NCI-H1694 (cell line): ENCODE data around the gene SETD3.
A peak's percentile ranks its signal among the peaks of the same experiment; 100 is the strongest.

ENCODE experiments used
- DNase-seq: peaks from one replicate; lab custom pipeline; 2025; lab: John Stamatoyannopoulos, UW

Gene SETD3

DNA sequence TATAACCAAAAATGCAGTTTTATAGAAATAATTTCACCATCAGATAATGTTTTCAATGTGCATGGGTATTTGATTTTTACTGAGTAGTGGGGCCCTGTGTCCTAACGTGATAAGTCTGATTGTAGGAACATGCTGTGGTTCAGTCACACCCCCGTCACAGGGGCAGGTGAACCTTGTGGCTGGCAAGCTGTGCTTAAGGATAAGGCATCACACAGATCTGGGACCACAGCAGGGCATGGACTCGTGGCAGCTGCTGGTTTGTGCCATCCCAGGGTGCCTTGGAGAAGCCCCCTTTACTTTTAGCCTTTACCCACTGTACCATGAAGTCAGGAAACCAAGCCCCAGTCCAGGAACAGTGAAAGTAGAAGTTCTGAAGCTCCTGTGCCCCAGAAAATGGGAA is 17.2 kb upstream of the SETD3 start:
- DNase-seq = no peak

- DNase-seq = no peak
Observed at GRCh38 chr14:99497341-99497740, 16.7 kb upstream of the SETD3 start.

GRCh38 chr14:99484106-99484505 is 3.4 kb upstream of the SETD3 start:
- no peak for DNase-seq

DNA sequence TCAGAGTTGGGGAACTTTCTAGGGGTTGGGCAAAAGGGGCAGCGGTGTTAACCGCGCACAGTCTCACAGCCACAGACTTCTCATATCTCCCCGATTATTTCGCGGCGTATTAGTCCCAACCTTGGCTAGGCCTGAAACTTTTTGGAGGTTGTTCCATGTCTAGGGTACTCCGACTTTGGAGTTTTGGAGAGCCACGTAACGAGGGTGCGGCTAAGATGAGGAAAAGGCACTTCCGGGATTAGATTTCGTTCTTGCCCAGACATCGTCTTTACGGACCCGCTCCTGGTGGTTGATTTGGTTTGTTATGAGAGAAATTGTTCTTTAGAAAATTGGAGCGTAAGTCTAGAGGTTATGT is 1.1 kb upstream of the SETD3 start:
- DNase-seq = peak; percentile 18

DNA sequence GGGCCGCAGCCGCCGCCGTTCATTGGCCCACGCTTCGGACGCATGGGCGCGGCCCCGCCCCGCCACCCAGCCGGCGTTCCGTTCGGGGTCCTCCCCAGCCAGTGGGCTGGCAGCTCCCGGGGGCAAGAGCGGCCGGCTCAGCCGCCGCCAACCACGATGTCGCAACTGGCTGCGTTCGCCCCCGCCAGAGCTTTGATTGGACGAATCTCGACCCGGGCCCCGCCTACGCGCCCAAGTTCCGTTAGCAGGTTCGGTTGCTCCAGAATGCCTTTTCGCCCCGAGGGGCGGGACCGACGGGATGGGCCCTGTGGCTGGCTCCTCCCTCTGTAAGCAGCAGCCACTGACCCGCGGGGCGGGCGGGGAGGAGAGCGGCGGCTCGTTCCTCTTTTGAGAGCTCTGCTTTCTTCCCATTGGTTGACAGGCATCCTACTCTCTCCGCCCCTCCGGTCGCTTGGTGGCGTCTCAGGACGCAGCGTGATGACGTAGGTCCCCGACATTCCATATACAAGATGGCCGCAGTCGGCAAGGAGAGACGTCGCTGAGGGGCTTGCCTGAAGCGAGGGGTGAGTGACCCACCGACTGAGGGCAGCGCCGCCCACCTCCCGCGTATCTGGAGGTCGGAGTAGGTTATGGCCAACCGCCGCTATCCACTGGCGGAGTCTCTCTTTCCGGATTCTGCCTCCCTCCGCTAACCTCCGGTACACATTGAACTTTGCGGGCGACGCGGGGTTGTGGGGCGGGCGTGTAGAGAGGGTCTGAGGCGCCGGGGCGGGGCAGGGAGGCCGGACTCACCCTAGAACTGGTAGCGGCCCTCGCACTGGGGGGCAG is 472 bp upstream of the SETD3 start, which contains the start of gene CCNK:
CCNK (plus strand) TSS at position 493 of the 828 bp plus-strand sequence. CDS start 11,269 bp downstream, outside the sequence.
- peak; percentile 100 for DNase-seq

- no peak for DNase-seq
Observed at GRCh38 chr14:99479160-99479905, 1.3 kb downstream of the SETD3 start.

DNA sequence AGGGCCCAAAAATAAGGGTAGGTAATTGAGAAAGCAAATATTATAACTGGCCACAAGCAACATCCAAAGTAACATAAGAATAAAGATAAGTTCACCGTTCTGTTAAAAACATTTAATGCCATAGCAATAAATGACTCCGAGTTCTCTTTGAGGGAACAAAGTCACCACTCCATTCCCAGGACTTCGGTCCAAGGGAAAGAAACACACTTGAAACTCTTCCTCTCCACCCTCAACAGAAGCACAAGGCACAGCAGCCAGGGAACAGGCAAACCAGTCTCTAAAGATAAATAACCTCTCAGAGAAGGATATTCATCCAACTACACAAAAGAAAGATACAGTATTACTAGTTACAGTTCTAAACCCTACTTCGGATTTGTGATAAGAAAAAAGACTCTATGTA is 2.5 kb downstream of the SETD3 start:
- no peak for DNase-seq

DNA sequence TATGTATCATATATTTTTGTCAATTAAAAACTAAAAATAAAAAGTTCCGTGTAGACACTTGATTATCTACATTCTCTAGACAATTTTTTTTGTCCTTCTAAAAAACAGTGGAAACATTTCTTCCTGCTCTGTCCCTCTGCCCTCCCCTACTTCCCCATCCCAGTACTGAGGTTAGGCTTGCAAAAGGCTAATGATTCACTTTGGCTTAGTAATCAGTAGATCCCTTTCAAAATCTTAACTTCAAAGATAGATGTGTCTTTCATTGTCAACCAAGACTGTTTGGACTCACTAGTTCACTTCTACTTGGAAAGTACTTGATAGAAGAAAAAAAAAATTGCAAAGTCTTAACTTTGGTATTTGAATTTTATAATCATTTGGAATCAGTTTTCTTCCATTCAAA is 3.8 kb downstream of the SETD3 start:
- DNase-seq = no peak

- no peak for DNase-seq
Observed at GRCh38 chr14:99475660-99476059, 5.0 kb downstream of the SETD3 start.

GRCh38 chr14:99475179-99475578 is 5.5 kb downstream of the SETD3 start:
- no peak for DNase-seq

DNA sequence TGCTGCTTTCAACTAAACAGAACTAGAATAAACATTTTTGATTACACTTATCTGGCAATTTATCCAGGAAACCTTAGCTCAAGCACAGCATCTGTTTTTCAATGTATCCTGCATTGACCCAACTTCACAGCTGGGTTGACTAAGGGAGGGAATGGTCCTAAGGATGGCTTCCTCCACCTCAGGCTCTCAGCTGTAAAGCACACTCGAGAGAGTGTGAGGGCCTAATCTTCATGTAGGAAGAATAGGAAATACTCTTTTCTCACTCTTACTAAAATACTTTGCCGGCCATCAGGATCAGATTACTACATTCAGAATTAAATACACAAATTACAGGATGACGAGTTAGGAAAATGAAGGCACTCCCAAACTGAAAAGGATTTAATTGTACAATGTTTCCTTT is 7.2 kb downstream of the SETD3 start:
- DNase-seq = no peak

DNA sequence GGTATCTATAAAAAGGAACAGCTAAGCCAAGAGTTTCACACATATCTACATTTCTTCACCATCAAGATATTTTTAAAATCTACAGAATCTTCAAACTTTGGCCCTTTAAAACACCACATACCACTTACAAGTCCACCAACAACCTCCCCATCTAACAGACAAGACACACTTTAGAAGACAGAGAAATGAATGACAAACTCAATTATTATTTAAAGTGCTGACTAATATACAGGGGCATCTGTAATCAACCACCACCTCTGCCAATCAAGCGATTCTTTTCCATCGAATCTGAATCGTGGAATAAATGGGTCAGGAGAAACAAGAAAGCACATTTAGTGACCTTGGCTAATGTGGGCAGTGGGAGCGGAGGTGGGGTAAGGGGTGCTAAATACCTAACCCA is 7.7 kb downstream of the SETD3 start:
- no peak for DNase-seq

GRCh38 chr14:99471731-99472130 is 8.9 kb downstream of the SETD3 start:
- DNase-seq = no peak

DNA sequence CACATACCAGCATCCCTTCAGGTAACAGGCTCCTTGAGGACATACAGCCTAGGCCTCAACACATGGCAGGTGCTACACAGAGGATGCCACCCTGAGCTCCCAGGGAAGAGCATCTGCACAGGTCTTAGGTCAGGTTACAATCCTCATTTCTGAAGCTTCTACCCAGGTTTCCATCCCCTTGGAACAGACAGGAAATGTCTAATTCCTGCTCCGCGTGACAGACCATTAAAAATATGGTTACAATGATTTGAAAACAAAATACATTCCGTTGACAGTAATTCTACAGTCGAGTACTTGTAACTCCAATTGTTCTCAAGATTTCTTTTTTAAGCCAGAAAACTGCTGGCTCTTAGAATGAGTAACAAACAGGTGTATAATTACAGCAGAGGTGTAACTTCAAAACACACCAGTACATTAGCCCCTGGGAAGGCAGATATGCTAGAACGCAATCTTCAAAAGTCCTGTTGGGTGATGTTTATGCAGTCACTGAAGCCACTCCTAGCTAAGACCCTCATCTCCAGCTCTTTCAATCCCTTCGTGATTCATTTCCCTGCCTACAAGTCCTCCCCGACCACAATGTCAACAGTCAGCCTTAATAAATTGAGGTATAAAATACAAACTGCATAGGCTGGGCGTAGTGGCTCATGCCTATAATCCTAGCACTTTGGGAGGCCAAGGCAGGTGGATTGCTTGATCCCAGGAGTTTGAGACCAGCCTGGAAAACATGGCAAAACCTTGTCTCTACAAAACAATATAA is 11.6 kb downstream of the SETD3 start:
- DNase-seq = no peak

GRCh38 chr14:99468081-99468480 is 12.6 kb downstream of the SETD3 start:
- DNase-seq = no peak

GRCh38 chr14:99467336-99468078 is 13.2 kb downstream of the SETD3 start:
- DNase-seq = no peak

GRCh38 chr14:99466758-99467157 is 13.9 kb downstream of the SETD3 start:
- no peak for DNase-seq

DNA sequence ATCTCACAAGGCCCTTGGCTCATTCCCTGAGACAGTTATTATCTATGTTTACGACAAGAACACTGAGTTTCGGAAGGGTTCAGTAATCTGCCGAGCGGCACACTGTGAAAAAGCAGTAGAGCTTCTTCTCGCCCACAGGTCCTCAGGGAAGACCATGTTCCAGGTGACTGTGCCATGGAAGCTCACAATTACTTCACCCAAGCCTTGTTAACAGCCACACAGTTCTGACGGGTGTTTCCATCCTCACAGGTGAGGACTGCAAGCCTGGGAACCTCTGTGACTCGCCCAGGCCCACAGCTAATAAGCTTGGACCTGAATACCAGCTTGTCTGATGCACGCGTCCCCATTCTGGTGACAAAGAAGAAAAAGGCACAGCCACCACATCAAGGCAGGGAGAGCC is 15.4 kb downstream of the SETD3 start:
- no peak for DNase-seq

GRCh38 chr14:99463974-99464373 is 16.7 kb downstream of the SETD3 start:
- DNase-seq = no peak

DNA sequence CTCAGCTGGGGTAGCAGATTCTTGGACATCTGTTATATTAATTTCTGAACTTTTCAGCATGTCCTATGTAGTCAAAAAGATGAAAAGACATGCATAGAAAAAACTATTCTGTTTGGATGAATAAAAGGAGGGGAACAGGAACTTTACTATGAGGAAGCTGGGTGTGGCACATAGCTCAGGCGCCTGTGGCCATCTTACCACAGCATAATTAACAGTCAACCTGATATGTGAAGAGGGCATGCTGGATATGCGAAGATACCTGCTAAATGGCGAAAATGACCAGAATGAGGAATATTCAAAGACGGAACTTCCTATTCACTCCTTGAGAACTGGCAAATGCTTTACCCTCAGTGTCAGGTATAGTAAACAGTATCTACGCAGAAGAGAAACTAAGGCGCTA is 18.4 kb downstream of the SETD3 start:
- no peak for DNase-seq

DNA sequence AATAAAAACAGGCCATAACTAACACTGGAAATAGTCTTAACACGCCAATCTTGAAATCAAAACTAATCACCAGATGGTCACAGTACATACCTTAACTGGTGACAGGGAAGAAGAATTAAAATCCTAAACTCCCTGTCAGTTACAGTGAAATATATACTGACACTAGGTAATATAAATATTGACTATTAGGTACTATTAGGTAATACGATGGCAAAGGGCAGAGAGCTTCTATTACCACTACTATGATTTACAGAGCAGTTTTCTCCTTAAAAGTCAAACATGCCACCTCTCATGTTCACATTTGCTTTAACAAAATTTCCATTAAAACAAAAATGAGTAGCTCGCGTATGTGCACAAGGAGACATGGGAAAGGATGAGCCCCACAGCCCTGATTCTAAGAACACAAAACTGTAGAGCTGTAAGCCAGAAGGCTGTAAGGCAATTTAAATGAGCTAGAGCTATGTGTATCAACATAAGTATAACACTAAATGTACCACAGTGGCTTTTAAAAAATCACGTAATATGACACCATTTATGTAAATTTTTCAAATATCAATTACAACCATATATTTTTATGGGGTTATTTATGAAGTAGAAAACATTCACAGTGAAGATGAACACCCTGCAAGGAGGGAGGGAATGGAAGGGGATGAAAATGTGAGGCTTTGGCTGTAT is 19.1 kb downstream of the SETD3 start:
- DNase-seq = no peak
